Stimulated activated CD4-positive, alpha-beta T cell treated with anti-CD3 and anti-CD28 coated beads, Interleukin-1b, Interleukin-23, amount 100 ng/mL, for 1 hour (primary cell): ENCODE measurements around the gene SLC6A17.

Source experiments
- DNase-seq, 2 donors: peaks; one replicate each; pipeline ENCODE4 v3.0.0-alpha.2; 2020; ENCODE audit warnings: low read depth in 2 of 2

SLC6A17 gene

DNA sequence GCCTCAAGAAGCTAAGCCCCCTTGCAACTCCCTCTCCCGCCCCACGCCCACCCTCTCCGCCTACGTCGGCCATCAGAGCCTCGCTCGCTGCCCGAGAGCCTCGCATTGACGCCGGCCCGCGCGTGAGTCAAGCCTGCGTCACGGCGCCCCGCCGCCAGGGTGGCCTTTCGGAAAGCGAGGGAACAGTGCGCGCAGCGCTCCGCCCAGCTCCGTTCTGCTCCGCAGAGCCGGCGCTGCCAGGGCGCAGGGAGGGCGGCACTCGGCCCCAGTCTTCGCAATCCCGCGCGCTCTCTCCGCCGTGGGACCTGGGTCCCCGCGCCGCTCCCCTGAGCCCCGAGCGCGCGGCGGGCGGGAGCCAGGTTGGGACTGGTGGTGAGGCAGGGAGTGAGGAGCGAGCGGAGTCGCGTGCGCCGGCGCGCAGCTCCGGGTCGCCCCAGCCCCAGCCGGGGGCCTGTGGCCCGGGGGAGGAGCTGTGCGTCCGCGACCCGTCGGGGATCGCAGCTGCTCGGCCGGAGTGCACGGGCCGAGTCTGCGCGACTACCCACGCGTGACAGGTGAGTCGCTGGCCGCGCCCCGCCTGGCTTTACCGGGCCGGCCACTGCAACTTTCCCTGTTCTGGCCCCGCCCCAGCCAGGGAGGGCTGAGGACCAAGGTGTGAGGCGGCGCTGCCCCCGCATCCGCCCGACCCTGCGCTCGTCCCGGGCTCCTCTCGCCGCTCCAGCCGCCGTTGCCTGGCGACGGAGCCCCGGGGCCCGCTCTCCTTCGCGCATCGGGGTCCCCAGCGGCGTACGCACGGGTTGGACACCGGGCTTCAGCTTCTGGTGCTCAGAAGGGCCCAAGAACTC, at the start of gene SLC6A17:
SLC6A17 (plus strand) TSS at position 165 of the 845 bp plus-strand sequence. CDS start 16,436 bp downstream, outside the sequence.
- no peak for DNase-seq

DNA sequence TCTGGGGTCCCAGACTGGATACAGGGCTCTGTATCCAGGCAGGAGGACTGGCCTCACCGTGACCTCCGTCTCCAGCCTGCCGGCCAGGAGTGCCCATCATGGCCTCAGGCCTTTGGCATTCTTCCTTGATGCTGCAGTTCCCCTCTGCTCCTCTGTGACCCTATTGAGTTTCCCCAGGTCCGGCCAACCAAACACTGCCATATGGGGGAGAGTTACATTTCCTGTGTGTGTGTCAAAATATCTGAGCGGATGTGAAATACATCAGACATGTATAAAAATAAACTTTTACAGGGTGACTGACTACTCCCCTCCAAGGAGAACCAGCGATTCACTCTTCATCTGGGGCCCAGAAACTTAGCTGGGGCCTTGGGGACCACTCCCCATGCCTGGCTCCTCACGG, 48.2 kb upstream of the SLC6A17 start:
- no peak for DNase-seq

DNA sequence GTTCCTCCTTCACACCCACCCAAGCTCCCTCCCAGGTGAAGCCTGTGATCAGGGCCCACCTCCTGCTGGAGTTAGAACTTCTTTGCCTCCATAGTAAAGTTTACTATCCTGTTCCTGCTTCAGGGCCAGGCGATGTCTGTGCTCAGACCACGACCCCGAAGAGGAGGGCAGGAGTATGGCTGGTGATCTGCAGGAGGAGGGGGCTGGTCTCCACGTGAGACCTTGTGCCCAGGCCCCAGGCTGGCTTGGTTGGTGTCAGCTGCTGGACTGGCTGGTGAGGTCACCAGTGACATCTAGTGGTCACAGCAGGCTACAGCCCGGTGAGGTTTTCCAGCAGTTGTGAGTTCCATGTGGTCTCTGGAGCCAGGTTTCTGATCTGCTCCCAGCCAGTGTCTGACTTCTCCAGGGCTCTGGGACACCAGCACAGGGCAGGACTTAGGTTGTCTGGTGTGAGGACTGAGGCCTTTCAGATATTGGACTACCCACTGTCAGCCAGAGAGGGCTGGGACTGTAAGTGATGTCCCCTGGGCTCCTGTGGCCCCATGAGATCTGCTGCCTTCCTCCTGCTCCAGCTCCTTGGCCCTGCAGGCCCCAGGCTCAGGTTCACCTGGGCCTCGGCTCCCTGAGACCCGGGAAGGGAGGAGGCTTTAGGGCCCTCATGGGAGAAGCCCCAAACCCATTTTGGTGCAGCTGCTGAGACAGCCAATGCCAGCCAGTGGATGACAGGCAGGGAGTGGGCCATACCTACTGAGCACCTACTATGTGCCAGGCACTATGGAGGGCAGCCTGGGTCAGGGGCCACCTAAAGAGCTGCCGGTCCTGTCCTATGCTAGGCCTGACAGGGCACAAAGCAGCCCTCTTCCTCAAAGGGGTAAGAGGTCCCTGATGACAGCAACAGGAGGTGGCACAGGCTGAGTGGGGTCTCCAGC, 44.0 kb upstream of the SLC6A17 start:
- DNase-seq: peak; percentile 7 to 20

DNA sequence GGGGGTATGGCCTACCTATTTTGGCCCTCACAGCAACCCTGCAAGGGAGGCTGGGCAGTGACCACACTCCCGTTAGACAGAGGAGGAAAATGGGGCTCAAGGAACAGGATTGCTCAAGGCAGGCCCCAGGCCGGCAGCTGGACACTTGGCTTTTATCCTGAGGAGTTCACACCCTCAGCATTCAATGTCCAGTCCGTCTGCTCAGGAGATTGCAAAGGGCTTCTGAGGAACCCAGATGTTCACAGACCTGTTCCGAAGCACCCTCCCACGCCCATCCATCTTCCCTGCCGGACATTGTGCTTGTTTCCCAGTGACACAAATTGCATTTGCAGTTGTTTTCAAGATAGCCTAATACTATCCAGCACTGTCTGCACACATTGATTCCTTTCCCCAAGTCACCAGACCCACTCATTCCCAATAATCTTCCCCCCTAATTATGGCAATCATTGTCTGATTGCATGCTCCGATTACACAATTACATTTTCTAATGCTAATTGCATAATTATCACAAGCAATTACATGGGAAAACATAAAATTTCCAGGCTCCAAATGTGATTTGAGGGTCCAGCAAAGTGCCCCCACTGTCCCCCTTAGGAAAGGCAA, 42.3 kb upstream of the SLC6A17 start:
- no peak for DNase-seq

DNA sequence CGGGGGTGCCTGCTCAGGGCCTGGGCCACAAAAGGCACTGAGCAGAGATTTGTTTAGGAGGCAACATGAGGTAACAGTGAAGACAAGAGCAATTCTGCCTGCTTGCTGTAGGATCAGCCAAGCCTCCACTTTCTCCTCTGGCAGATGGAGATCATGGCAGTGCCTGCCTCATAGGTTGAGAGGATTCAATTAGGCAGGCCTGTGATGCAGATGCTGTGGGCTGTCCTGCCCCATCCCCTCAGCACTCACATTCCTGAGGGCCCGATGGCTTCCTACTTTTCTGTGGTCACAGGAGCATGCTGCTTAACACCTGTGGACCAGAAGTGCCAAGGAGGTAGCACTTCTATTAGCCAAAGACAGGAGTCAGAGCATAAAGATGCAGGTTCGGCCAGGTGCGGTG, 39.2 kb upstream of the SLC6A17 start:
- DNase-seq: no peak

DNA sequence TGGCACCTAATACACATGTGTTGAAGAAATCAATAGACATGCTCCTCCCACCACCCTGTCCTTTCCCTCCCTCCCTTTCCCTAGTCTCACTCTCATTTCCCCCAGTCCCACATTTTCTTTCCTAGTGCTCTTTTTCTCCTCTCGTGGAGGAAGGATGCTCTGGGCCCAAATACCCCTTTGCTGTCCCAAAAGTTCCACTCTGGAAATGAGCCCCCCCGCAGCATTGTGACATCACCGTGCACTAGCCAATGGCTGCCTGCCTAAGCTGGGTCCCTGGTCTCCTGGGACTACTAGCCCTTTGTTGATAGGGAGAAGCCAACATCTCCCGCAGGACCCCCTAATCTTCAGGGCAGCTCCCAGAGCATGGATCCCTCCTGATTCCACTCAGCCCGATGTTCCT, 38.2 kb upstream of the SLC6A17 start, which contains the start of gene UBL4B:
UBL4B (plus strand) TSS at position 301 of the 400 bp plus-strand sequence; CDS start at position 393, 92 bp downstream.
- DNase-seq: no peak

DNA sequence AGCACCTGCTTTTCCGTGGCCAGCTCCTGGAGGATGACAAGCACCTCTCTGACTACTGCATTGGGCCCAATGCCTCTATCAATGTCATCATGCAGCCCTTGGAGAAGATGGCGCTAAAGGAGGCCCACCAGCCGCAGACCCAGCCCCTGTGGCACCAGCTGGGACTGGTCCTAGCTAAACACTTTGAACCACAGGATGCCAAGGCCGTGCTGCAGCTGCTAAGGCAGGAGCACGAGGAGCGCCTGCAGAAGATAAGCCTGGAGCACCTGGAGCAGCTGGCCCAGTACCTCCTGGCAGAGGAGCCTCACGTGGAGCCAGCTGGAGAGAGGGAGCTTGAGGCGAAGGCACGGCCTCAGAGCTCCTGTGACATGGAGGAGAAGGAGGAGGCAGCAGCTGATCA, 37.6 kb upstream of the SLC6A17 start:
- no peak for DNase-seq

DNA sequence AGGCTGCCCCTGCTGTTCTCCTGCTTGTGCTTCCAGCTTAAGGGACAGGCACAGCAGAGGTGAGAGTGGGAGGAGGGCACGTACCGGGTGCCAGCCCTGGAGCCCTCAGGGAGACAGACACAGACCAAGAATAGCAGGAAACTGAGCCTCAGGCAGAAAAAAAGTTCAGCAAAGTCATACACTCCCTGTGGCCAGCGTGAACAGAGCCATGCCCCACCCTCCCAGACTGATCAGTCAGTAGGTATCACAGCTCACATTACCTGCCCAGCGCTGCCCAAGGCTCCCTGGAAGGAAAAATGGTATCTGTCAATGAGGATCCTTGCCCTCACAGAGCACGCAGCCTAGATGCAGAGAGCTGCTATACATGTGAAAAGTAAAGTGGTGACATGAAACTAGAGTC, 36.7 kb upstream of the SLC6A17 start:
- DNase-seq: no peak

DNA sequence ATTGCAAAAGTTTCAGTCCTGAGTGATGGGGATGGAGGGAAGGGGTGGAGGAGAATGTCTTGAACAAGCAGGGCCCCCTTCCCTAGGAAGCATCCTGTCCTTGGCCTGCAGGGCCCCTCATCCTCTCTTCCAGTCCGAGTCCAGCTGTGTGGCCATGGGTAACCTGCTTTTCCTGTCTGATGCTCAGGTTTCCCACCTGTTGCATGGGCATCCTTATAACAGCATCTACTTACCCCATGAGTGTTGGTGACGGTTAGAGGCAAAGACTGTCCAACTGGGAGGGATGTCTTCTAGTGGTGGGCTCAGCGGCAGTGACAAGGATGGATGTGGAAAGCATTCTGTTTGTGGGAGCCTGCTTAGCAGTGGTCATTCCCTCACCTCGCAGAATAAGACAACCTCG, 36.1 kb upstream of the SLC6A17 start:
- DNase-seq: no peak

DNA sequence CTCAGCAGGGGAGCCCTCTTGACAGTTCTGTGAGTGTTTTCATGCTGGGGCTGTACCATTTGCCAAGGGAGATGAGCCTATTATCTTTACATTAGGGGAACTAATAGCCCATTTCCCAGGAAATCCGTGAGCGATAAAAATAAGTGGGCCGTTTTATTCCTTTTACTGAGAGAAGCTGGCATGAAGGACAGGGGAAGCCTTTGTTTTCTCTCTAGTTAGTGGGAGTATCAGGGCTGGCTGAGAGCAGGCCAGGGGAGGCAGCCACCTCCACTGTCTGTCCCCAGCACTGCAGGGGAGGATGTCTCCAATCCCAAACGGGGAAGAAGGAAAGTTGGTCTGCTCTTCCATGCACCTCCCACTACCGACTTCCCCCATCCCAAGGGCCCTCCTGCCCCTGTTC, 35.5 kb upstream of the SLC6A17 start:
- DNase-seq: no peak

DNA sequence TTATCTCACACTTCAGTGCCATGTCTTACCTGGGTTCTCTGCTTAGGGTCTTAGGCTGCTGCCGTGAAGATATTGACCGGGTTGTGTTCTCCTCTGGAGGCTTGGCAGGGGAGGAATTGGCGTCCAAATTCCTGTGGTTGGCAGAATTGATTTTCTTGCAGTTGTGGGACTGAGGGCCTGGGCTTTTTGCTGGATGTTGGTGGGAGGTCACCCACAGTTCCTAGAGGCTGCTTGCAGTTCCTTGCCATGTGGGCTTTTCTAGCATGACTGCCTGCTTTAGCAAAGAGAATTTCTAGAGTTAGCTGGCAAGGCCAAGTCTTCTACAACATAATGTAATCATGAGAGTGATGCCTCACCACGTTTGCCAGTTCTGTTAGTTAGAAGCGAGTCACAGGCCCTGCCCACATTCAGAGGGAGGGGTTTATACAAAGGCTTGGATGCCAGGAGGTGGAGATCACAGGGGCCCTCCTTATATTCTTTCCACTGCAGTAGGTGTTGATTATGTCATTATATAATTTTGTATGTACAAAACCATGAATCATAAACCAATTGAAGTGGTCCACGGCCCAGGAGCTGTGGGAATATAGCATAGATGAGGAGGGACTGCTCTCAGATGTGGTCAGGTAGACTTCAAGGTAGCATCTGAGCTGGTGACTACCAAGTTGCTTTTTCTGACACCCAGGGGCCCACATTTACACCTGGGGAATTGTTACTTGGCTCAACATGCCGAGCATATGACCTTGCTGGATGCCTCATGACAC, 31.5 kb upstream of the SLC6A17 start:
- DNase-seq: no peak

DNA sequence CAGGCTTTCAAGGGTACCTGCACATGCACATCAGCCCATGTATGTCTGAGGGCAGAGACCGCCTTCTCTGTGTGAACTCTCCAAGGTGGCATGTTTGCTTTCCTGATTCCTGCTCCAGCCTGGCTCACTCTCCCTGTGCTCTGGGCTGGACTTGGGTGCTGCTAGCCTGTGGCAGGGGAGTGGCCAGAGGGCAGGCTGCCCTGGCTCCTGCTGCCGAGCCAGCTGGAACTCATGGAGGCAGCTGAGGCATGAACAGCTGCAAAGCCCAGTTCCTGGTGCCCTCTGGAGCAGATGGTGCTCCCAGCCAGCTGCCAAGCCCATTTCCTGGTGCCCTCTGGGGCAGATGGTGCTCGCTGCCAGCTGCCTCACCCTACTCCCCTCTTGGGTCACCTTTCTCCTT, 30.5 kb upstream of the SLC6A17 start:
- no peak for DNase-seq

DNA sequence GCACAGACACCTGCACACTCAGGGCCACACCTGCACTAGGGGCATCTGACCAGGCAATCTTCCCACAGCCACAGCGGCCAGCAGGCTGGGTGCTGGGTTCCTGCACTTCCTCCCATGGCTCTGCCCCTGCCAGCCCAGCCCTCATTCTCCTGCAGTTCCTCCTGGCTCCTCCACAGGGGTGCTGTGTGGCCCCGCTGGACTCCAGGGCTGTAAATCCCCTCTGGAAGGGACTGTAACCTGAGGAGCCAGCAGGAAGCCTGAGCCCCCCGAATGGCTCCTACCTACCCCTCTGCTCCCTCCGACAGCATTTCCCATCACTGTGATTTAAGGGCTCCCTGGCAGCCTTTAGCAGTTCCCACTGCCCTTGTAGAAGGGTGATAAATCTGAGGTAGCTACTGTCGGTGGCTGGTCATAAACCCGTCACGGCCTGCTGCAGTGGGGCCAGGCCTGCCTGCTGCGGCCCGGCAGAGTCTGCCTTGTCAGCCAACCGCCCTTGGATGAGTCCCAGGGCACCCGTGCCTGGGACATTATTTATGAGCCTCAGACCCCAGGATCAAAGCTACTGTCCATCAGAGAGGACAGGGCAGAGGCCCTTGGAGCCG, 29.2 kb upstream of the SLC6A17 start:
- DNase-seq: no peak

DNA sequence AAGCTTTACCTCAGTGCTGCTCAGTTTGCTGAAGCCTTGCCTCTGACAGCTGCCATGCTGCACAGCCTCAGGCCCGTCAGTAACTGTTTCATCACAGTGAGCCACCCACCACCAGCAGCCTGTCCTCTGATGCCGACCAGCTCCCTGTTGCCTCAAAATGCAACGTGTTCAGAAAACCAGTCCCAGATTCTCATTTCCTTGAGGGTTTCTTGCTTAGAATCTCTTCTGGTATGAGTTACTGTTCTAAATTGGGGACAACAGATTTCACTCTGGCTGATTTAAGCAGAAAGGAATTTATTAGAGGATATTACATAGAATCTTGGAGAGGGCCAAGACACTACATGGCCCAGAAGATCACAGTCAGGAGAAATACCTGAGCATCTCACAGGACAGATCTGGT, 27.1 kb upstream of the SLC6A17 start:
- DNase-seq: no peak

DNA sequence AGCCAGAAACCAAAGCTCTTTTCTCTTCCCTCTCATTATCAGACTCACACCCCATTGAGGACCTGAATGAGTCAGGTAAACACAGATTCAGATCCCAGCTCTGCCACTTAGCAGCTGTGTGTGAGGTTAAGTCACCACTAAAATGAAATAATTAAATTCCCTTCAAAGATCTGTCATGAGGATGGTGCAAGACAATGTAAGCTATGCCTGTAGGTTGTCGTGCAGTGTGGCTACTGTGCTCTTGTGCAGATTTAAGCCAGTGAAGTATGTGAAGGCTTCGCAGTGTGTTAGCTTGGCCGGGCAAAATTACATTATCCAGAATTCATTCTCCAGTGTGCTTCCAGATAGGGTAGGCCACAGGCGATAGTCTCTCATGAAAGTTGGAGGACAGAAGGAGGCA, 24.5 kb upstream of the SLC6A17 start:
- DNase-seq: no peak

DNA sequence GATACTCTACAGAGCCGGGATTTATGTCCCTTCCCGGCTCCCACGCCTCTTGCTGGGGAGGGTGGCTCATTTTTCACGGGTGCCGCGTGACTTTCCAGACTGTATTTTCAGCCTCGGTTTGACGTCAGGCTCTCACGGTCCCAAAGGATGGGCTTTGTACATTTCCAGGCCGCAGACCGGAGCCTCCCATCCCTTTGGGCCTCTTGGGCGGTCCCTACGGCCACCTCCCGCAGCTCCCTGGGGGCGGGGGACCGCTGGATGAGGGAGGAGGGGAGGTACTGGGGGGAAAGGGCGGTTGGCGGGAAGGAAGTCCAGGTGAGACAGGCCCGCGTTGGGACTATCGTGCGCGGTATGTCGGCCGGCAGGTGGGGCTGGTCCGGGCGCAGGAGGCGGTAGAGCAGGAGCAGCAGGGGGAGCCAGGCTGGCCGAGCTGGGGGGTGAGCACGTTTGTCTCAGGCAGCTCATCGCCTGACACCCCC, 20.1 kb upstream of the SLC6A17 start:
- DNase-seq: no peak

DNA sequence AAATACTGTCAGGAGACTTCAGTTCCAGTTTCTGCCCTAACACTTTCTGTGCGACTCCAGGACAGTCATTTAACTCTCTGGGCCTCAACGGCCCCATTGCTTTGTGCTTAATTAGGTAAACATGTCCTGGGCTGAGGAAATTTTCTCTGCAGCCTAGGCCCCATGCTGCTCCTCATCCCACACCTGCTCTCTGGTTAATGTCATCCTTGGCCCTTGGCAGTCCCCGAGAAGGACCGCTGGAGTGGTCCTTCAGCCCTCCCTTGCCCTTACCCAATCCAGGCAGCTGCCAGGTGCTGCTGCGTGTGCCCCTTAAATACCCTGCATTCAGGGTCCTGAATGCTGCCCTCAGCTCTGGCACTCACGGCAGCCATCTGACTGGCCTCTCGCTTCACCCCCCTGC, 19.3 kb upstream of the SLC6A17 start:
- no peak for DNase-seq

DNA sequence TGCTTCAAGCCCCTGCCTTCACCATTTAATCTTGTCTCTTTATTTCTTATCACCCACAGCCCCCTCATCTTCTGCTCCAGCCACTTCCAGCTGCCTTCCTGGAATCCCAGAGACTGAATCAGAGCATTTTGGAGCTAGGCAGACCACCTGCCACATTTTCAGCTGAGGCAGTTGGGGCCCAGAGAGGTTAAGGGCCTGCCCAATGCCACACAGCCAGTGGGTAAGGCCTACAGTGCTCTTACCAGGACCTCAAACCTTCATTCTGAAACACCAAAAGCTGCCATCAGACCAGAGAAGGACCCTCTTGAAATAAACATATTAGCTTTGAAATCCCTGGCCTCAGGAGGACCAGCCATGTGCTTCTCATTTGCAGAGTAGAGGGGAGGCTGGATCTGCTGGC, 17.6 kb upstream of the SLC6A17 start:
- DNase-seq: no peak

DNA sequence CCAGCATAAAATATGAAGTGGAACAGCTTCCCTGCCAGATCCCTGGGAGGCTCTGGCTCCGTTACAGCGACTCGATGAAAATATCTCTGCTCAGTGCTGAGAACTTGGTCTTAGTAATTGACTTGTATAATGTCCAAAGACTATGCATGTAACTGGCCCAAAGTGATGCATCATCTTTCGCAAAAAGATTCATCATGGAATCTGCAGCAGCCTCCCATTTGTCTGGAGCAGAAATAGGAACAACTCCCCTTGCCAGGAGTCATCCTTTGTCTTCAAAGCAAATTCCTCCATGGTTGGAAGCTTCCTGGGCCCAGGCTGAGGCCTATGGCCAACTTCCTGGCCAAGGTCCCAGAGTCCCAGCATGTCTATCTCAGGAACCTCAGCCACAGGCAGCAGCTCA, 16.9 kb upstream of the SLC6A17 start:
- DNase-seq: no peak

DNA sequence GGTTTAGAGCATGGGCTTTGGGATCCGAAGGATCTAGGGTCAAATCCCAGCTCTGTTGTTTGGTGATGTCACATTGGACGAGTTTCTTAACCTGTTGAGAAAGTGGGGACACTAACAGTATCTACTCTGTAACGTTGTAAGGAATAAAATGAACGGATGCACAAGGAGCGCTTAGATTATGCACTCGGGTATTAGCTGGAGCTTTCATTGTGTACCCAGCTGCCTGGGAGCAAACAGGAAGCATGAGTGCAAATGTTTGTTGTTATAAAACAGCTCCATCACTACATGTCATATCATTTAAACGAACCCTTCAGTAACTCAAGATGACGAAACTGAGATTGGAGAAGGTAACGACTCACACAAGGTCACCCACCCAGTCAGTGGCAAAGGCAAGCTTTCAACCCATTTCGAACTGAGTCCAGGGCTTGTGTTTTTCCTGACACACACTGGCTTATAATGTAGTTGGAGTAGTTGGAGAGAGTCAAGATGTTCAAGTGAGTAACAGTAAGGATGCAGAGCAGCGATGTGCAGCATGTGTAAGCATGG, 16.2 kb upstream of the SLC6A17 start:
- DNase-seq: no peak

DNA sequence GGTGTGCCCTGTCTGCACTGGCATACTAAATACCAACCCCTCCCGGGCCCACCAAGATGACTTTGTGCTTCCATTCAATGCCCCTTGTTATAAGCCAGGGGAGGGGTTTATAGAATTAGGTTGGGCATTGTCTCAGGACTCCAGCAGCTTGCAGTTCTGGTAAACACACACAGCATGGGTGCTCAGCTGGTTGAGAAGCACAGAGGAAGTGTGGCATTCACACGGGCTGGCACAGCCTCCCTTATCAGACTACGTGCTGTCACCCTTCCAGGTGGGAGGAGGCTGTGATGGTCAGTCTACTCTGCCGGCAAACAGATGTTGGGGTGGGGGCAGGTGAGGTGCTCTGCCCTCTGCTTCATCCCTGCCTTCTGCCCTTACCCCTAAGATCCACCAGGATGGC, 15.0 kb upstream of the SLC6A17 start:
- no peak for DNase-seq
